Stimulated activated naive CD8-positive, alpha-beta T cell treated with anti-CD3 and anti-CD28 coated beads, Interleukin-15, amount 100 ng/mL, for 72 hours (primary cell): ENCODE measurements around the gene WNT3A.

Source experiments
- ATAC-seq: fragments of 150-1000 bp; cut with Tn5 transposase; 2 replicates; pipeline ENCODE4 v1.10.0; 2021; ENCODE audit warnings: mild to moderate bottlenecking, moderate library complexity
- DNase-seq, 2 donors: peaks; one replicate each; pipeline ENCODE4 v3.0.0; 2021 to 2022
- H3K27ac Mint-ChIP-seq, 2 donors: one replicate each; pipeline ENCODE4 v1.8.0; 2022; ENCODE audit warnings: mild to moderate bottlenecking in 2 of 2, mixed read lengths in 2 of 2, moderate library complexity in 2 of 2
- H3K27me3 Mint-ChIP-seq: one replicate; pipeline ENCODE4 v1.8.0; 2022; ENCODE audit warnings: mixed read lengths
- H3K4me1 Mint-ChIP-seq: one replicate; pipeline ENCODE4 v1.8.0; 2022; ENCODE audit warnings: mild to moderate bottlenecking, mixed read lengths
- H3K4me3 Mint-ChIP-seq, 2 donors: one replicate each; pipeline ENCODE4 v1.8.0; 2022; ENCODE audit warnings: mild to moderate bottlenecking in 2 of 2, mixed read lengths in 2 of 2, moderate library complexity in 1 of 2
- H3K9me3 Mint-ChIP-seq, 2 donors: one replicate each; pipeline ENCODE4 v1.8.0; 2022; ENCODE audit warnings: mixed read lengths in 2 of 2

Gene WNT3A

DNA sequence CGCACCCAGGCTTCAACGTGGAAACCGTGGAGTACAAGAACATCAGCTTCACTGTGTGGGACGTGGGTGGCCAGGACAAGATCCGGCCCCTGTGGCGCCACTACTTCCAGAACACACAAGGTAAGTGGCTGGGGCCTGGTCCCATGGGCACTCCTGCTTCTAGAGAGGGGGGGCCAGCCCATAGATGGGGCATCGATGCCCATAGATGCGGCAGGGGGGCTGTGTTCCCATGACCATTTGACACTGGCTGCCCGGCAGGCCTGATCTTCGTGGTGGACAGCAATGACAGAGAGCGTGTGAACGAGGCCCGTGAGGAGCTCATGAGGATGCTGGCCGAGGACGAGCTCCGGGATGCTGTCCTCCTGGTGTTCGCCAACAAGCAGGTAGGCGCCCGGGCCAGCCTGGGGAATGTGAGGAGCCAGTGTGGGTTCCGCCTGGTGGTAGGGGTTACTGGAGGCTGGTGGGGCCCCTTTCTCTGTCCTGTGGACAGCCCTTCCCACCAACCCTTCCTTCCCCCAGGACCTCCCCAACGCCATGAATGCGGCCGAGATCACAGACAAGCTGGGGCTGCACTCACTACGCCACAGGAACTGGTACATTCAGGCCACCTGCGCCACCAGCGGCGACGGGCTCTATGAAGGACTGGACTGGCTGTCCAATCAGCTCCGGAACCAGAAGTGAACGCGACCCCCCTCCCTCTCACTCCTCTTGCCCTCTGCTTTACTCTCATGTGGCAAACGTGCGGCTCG lies 90.7 kb downstream of the WNT3A start:
- Mint-ChIP-seq H3K27ac (peak overlapping the region; percentile 33 to 54), H3K27me3 (no peaks in the 10 kb centered on the region), H3K9me3 (peaks cover 17 to 21% of the 10 kb centered on the region in 2 donors), H3K4me1 (peaks cover 59% of the 10 kb centered on the region), H3K4me3 (no peak overlapping the region)
- DNase-seq (peak in 1 of 2 donors; percentile 8), ATAC-seq (no peak)

DNA sequence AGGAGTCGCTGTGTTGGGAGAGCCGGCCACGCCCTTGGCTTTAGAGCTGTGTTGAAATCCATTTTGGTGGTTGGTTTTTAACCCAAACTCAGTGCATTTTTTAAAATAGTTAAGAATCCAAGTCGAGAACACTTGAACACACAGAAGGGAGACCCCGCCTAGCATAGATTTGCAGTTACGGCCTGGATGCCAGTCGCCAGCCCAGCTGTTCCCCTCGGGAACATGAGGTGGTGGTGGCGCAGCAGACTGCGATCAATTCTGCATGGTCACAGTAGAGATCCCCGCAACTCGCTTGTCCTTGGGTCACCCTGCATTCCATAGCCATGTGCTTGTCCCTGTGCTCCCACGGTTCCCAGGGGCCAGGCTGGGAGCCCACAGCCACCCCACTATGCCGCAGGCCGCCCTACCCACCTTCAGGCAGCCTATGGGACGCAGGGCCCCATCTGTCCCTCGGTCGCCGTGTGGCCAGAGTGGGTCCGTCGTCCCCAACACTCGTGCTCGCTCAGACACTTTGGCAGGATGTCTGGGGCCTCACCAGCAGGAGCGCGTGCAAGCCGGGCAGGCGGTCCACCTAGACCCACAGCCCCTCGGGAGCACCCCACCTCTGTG lies 91.6 kb downstream of the WNT3A start:
- H3K9me3 Mint-ChIP-seq, result peaks cover 17 to 21% of the 10 kb centered on the region in 2 donors
- ATAC-seq (no peak), DNase-seq (peak in 1 of 2 donors; percentile 8)
- H3K27ac Mint-ChIP-seq, result no peak overlapping the region
- no peaks in the 10 kb centered on the region for H3K27me3 Mint-ChIP-seq
- peaks cover 62% of the 10 kb centered on the region for H3K4me1 Mint-ChIP-seq
- H3K4me3 Mint-ChIP-seq, result no peak overlapping the region

DNA sequence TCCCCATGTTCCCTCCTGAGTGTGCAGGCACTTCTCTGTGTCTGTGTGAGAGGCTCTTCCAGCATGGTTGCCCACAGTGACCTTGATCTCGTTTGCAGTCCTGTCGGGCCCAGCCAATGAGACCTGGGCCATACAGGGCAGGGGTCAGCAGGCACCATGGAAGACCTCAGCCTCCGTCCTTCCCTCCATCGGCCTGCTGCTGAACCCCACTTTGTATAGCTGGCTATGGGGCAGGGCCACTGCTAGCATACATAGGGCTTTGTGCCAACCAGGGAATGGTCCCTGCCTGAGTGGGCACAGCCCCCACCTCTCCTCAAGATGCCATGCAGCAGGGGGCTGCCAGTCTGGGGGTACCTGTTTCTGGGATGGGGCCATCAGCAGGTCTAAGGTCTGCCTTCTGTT lies 92.5 kb downstream of the WNT3A start:
- no peak for ATAC-seq
- Mint-ChIP-seq H3K27me3 (no peaks in the 10 kb centered on the region), H3K4me3 (no peak overlapping the region), H3K9me3 (peaks cover 14 to 16% of the 10 kb centered on the region in 2 donors), H3K27ac (peak overlapping the region in 1 of 2 donors; percentile 12), H3K4me1 (peaks cover 71% of the 10 kb centered on the region)
- no peak for DNase-seq

DNA sequence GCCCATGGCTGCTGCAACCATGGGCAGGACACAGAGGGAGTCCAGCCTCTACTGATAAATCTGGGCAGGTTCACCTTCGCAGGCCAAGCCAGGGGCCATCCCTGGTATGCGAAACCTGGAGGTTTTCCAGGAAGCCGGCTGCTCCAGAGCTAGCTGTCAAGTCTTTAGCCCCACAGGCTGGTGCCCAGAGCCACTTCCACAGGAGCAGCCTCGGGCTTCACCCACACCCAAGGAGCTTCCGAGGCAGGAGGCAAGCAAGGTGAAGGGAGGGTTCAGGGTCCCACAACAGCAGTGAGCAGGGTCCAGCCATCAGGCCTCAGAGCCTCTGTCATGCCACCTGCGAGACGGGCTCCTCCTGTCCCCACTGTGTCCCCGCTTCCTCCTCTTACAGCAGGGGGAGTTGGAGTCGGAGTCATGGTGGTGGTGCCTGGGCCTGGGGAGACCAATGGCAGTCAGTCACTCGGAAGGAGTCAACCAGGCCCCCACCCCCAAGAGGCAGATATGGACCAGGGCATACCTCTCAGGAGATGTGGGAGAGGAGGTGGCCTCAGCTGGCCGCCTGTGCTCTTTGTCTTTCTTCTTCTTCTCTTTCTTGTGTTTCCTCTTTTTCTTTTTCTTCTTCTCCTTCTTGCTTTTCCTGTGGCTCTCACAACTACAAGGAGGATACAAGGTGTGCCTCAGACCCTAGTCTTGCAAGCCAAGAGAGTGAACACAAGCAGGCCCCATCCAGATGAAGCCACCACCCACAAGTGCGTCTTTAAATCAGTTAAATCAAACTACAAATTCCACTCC lies 94.2 kb downstream of the WNT3A start:
- peak overlapping the region; percentile 92 to 96 for H3K4me3 Mint-ChIP-seq
- H3K27me3 Mint-ChIP-seq, result no peaks in the 10 kb centered on the region
- H3K9me3 Mint-ChIP-seq, result no peaks in the 10 kb centered on the region
- peaks cover 69% of the 10 kb centered on the region for H3K4me1 Mint-ChIP-seq
- no peak for ATAC-seq
- no peak for DNase-seq
- H3K27ac Mint-ChIP-seq, result no peak overlapping the region

DNA sequence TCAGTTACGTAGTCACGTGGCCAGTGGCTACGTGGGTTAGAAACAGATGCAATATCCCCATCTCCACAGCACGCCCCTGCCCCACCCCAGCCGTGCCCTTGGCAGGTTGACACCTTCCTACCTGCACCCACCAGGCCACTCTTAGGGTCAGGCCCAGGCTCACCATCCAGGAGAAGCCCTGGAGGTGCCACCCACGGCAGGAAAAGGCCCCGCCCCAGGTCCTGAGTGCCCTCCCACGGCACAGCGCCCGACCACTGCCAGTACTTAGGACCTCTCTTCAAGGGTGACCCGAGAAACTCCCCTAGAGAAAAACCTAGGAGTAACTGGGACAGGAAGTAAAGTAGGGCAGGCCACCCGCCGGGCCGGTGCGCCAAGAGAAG lies 94.8 kb downstream of the WNT3A start:
- peaks cover 68% of the 10 kb centered on the region for H3K4me1 Mint-ChIP-seq
- ATAC-seq (no peak), DNase-seq (no peak)
- peak overlapping the region in 1 of 2 donors; percentile 16 for H3K27ac Mint-ChIP-seq
- no peaks in the 10 kb centered on the region for H3K9me3 Mint-ChIP-seq
- no peaks in the 10 kb centered on the region for H3K27me3 Mint-ChIP-seq
- H3K4me3 Mint-ChIP-seq, result peak overlapping the region; percentile 92 to 96

DNA sequence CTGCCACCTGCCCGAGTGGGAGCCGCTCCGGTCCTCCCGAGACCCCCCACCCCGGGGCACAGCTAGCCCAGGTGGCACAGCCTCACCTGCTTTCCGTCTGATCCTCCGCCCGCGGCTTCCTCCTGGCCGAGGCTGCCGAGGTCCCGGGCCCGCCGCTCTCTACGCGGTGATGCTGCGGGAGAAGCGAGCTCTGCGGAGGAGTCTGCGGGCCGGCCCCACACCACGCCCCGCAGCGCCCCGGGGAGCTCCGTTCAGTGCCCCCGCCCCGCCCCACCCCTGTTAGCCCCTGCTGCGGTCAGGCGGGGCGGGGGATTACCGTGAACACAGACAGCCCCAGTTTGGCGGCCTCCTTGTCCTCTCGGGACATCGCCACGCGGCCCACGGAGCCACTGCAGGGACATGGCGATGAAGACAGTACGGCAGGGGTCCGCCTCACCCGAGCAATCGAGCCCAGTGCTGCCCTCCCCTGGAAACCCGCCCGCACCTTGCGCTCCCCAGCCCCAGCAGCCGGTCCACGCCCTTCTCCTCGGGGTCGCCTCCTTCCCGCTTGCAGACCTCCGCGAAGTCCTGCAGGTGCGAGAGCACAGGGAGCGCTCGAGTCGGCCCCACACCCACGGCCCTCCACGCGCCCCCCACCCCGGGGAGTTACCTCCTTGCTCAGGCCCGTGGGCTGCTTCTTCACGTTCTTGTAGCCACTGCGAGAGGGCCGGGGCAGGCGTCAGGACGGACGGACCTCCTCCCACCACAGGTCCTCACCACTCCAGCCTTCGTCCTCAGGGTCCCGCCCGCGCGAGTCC lies 95.4 kb downstream of the WNT3A start:
- Mint-ChIP-seq H3K27me3 (no peaks in the 10 kb centered on the region), H3K4me3 (peak overlapping the region; percentile 92 to 96), H3K4me1 (peaks cover 69% of the 10 kb centered on the region), H3K27ac (peak overlapping the region; percentile 25 to 76), H3K9me3 (no peaks in the 10 kb centered on the region)
- peak; percentile 62 to 72 for DNase-seq
- peak; percentile 69 for ATAC-seq

DNA sequence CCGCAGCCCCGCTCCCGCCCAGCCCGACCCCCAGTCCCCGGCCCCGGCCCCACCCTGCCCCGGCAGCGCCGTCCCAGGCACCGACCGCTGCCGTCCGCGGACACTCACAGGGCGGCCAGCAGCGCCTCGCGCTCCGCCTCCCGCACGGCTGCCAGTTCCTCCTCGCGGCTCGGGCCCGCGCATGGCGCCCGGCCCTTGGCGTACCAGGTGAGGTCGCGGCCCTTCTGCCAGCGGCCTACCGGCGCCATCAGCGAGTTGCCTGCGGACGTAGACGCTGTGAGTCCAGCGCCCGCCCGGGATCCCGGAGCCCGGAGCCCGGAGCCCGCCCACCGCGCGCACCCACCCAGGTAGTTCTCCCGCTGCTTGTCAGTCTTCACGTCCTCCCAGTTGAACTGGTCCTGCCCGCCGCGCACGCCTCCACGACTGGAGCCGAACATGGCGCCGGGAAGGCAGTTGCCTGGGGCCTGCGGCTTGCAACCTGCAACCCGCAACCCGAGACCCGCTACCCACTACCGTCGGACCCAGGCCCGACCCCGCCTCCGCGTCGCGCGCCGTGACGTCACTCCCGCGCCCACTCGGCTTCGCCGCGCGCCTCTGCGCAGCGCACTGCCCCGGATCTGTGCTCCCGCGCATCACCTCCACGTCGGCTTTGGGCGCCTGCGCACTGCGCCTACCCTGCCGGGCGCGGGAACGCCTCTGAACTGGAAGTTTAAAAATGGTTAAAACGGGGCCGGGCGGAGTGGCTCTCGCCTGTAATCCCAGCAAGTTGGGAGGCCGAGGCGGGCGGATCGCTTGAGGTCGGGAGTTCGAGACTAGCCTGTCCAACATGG lies 96.2 kb downstream of the WNT3A start, which contains the start of gene C1orf35:
Gene C1orf35, minus strand, starts transcription at position 535 of the 830 bp plus-strand sequence. Its CDS starts 98 bp downstream, at position 437.
- peaks cover 69% of the 10 kb centered on the region for H3K4me1 Mint-ChIP-seq
- H3K4me3 Mint-ChIP-seq, result peak within 1 kb of the TSS; percentile 92 to 96

DNA sequence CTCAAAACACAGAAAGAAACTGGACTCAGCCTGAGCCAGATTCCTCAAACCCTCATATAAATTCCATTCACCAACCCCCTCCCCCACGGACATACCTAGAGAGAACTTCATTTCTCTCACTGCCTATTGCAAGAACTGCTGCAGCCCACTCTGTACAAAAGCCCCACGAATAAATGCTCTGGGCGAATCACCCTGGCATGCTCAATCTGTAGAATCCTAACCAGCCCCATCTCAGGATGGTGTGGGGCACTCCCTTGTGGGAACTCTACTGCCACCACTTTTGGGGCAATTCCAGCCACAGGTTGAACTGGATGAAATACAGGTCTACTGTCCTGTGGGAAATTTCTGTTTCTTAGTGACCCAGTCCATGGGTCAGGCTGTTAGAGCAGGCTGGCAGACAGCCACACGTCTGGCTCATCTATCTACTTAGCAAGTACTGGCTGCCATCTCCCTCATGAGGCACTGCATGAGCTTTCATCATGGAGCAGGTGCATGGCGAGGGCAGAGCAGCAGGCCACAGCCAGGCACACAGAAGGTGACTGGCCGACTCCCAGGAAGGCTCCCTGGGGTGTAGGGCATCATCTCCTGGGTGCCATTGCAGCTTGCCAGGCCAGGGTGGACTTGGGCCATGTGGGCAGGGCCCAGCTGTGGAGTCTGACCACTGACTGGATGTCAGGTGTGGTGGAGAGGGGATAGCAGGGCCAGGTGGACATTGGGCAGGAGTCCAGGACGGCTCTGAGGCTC lies 97.9 kb downstream of the WNT3A start:
- Mint-ChIP-seq H3K4me3 (peak overlapping the region; percentile 92 to 96), H3K4me1 (peaks cover 72% of the 10 kb centered on the region), H3K27me3 (no peaks in the 10 kb centered on the region), H3K9me3 (no peaks in the 10 kb centered on the region), H3K27ac (no peak overlapping the region)
- no peak for DNase-seq
- no peak for ATAC-seq

More for the DNA sequence above, 96.2 kb downstream of the WNT3A start, which contains the start of gene C1orf35:
- Mint-ChIP-seq H3K27me3 (no peaks in the 10 kb centered on the region), H3K9me3 (no peaks in the 10 kb centered on the region), H3K27ac (peak within 1 kb of the TSS; percentile 85 to 97)
- ATAC-seq (peak; percentile 86), DNase-seq (peak; percentile 92 to 94)

DNA sequence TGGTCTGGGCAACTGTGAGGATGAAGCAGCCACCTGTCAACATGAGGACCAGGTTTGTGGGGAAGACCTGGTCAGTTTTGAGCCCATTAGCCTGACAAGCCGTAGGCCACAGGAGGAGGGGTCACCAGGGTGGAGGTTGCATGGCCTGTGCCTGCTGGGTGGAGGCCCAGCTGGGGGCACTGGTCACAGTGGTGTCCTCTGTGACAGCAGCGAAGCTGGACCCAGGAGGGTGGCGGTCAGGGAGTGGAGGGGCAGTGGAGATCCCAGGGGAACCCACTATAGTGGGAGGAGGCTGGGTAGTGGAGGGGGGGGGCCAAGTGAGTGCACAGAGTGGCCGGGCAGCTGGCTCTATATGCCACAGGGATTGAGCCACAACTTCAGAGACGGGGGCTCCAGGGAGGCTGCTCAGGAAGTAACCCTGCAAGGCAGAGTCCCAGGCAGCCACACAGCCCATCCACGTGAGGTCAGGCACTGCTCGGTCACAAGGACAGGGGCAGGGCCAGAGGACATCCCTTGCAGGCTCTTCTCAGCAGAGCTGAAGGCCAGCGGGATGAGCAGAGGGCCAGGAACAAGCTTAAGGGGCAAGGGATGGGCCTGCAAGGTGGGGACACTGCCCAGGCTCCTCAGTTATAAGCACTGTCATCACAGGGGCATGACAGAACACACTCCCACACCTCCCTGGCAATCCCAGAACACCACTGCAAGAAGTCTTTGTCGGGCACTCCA lies 98.6 kb downstream of the WNT3A start:
- Mint-ChIP-seq H3K9me3 (no peaks in the 10 kb centered on the region), H3K27me3 (no peaks in the 10 kb centered on the region), H3K4me1 (peaks cover 72% of the 10 kb centered on the region), H3K27ac (peak overlapping the region in 1 of 2 donors; percentile 89), H3K4me3 (peak overlapping the region in 1 of 2 donors; percentile 96)
- DNase-seq, result no peak
- ATAC-seq, result no peak

DNA sequence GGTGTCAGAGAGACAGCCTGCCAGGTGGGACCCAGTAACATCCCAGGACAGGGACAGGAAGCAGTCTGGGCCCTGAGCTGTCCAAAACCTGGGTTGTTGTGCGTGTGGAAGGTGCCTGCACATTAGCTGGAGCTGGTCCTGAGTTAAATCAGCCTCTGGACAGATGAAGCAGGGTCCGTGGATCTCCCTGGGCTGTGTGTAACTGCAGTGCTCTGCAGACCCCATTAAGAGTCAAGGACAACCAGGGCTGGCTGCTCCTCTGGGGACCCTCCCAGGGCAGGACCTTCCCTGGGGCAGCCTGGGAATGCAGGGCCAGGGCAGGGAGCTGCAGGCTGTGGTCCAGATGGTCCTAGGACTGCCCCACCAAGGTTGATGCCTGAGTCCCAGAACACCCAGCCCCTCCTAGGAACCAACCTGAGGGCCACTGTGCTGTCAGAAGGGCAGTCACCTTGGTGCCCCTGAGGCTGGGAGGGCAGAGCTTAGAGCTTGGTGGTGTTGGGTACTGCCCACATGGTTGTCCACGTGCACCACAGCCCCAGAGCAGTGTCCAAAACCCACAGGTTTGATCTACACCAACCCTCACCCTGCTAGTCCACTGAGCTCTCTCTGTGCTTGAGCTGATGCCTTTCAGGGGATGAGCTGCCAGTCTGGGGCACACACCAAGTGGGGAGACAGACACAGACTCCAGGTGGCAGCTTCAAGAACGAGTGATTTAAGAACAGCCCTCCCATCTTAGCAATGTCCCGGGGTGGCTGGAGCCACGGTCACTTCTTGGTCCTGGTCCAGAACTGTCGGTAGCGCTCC lies 99.4 kb downstream of the WNT3A start:
- ATAC-seq (no peak), DNase-seq (no peak)
- H3K27ac Mint-ChIP-seq, result no peak overlapping the region
- no peaks in the 10 kb centered on the region for H3K9me3 Mint-ChIP-seq
- H3K27me3 Mint-ChIP-seq, result no peaks in the 10 kb centered on the region
- no peak overlapping the region for H3K4me3 Mint-ChIP-seq
- peaks cover 66% of the 10 kb centered on the region for H3K4me1 Mint-ChIP-seq

DNA sequence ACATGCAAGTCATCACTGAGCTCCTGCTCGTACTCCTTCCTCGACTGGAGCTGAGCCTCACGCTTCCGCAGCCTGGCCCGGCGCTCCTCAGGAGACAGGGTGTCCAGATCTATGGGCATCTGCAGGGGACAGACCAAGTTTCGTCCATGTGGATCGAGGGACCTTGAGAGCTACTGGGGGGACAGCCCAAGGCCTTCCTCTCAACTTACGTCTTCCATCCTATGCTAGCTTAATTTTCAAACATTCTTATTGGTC lies 99.9 kb downstream of the WNT3A start:
- Mint-ChIP-seq H3K4me1 (peaks cover 60% of the 10 kb centered on the region), H3K9me3 (no peaks in the 10 kb centered on the region), H3K4me3 (no peak overlapping the region), H3K27ac (no peak overlapping the region), H3K27me3 (no peaks in the 10 kb centered on the region)
- DNase-seq (no peak), ATAC-seq (no peak)

DNA sequence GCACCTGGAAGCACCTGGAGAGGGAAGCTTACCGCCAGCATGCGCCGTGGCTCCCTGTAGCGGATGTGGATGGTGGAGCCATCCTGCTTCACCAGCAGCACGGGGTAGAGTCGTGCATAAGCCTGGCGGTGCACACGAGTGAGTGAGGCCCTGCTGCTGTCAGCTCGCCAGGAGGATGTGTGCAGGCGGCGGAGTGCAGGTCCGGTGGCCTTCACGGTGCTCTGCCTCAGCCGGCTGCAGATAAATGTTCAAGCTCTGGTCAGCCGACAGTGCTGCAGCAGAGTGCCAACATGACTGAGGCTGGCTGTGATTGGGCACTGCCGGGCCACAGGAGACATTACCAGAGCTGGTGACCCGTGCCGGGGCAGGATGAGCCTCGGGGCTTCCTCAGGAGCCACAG lies 100.8 kb downstream of the WNT3A start:
- no peak for ATAC-seq
- DNase-seq, result no peak
- peaks cover 53% of the 10 kb centered on the region for H3K4me1 Mint-ChIP-seq
- peak overlapping the region; percentile 93 to 96 for H3K4me3 Mint-ChIP-seq
- no peaks in the 10 kb centered on the region for H3K9me3 Mint-ChIP-seq
- H3K27me3 Mint-ChIP-seq, result no peaks in the 10 kb centered on the region
- peak overlapping the region; percentile 57 to 59 for H3K27ac Mint-ChIP-seq
